Thoracic aorta (tissue), 2 donors: ENCODE measurements around the gene HAUS8. TPM values are rescaled to one million over a fixed set of nuclear protein-coding genes. Genes with fewer than 3 reads are reported as not detected.

Source experiments
- ATAC-seq: fragments of 150-250 bp; one replicate; pipeline ENCODE4 v1.8.0; 2017; ENCODE audit warnings: low read depth; ENCODE audit not compliant: insufficient number of reproducible peaks, low FRiP score
- DNase-seq: peaks from one replicate; pipeline ENCODE4 v3.0.0-alpha.2; 2020; ENCODE audit warnings: low spot score
- H3K27ac ChIP-seq, 2 donors: fragments of 200-600 bp; sonication (generic); 1 replicate in 1 of 2; 2 replicates in 1 of 2; pipeline ENCODE4 v1.5.1; 2016; ENCODE audit warnings: mild to moderate bottlenecking in 2 of 2, moderate library complexity in 2 of 2
- H3K27me3 ChIP-seq: fragments of 200-600 bp; sonication (generic); replicated peaks from 2 replicates; pipeline ENCODE4 v1.6.0; 2016; ENCODE audit warnings: mild to moderate bottlenecking; ENCODE audit not compliant: insufficient read depth
- H3K36me3 ChIP-seq: fragments of 200-600 bp; sonication (generic); one replicate; pipeline ENCODE4 v1.5.1; 2016
- H3K4me1 ChIP-seq, 2 donors: fragments of 200-600 bp; sonication (generic); 1 replicate in 1 of 2; 2 replicates in 1 of 2; pipeline versions ENCODE4 v1.5.1 to v1.6.0; 2016; ENCODE audit warnings: low read depth in 2 of 2, mild to moderate bottlenecking in 1 of 2; ENCODE audit not compliant: control insufficient read depth in 1 of 2
- H3K4me3 ChIP-seq: fragments of 200-600 bp; sonication (generic); 2 replicates; pipeline ENCODE4 v1.5.1; 2016; ENCODE audit warnings: mild to moderate bottlenecking
- H3K9me3 ChIP-seq: fragments of 200-600 bp; sonication (generic); 2 replicates; pipeline ENCODE4 v1.5.1; 2016
- total RNA-seq, 2 donors: library from RNA; depleted of rRNA; stranded (reverse); fragments of >200 nt; gene quantifications; one replicate each; pipeline versions ENCODE4 v1.1.0 to v1.2.3, GENCODE V29; 2016
- TF ChIP-seq, protein P1 (sequence below): fragments of 200-600 bp; sonication (generic); IDR thresholded peaks from one replicate; pipeline ENCODE4 v1.5.1; 2019; ENCODE audit warnings: antibody characterized with exemption

HAUS8 gene
- total RNA-seq, 2 donors from 2014 or later: 2.2 to 11.3 TPM

DNA sequence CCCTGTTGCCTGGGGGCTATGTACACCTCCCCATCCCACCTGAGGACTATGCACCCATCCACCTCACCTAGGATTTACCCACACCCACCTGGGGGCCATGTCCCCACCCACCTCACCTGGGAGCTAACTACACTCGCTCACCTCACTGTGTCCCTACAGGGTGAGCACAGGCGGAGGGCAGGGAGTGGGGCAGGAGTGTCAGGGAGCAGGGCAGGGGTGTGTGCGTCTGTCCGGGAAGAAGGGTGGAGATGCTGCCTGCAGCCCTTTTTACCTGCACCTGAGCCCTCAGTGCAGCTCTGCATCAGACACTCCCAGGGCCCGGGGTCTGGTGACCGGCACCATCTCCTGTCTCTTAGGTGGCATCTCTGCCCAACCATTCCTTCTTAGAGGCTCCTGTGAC, 38.1 kb downstream of the HAUS8 start:
- ATAC-seq (no peak), DNase-seq (no peak)
- Histone ChIP-seq H3K27me3 (no peaks in the 10 kb centered on the region), H3K27ac (no peak overlapping the region), H3K9me3 (no peaks in the 10 kb centered on the region), H3K4me3 (no peak overlapping the region), H3K4me1 (no peaks in the 10 kb centered on the region), H3K36me3 (no peaks in the 10 kb centered on the region)
- TF ChIP-seq, protein P1, sequence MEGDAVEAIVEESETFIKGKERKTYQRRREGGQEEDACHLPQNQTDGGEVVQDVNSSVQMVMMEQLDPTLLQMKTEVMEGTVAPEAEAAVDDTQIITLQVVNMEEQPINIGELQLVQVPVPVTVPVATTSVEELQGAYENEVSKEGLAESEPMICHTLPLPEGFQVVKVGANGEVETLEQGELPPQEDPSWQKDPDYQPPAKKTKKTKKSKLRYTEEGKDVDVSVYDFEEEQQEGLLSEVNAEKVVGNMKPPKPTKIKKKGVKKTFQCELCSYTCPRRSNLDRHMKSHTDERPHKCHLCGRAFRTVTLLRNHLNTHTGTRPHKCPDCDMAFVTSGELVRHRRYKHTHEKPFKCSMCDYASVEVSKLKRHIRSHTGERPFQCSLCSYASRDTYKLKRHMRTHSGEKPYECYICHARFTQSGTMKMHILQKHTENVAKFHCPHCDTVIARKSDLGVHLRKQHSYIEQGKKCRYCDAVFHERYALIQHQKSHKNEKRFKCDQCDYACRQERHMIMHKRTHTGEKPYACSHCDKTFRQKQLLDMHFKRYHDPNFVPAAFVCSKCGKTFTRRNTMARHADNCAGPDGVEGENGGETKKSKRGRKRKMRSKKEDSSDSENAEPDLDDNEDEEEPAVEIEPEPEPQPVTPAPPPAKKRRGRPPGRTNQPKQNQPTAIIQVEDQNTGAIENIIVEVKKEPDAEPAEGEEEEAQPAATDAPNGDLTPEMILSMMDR: no peak

- no peaks in the 10 kb centered on the region for H3K27me3 ChIP-seq
- ATAC-seq: no peak
Measured at GRCh38 chr19:17036640-17037039, 38.6 kb downstream of the HAUS8 start.

GRCh38 chr19:17035842-17036424, 39.3 kb downstream of the HAUS8 start:
- Histone ChIP-seq H3K9me3 (no peaks in the 10 kb centered on the region), H3K27ac (no peak overlapping the region), H3K27me3 (no peaks in the 10 kb centered on the region), H3K4me3 (no peak overlapping the region), H3K36me3 (no peaks in the 10 kb centered on the region), H3K4me1 (no peaks in the 10 kb centered on the region)
- DNase-seq (no peak), ATAC-seq (no peak)
- TF ChIP-seq, protein P1: no peak

More at GRCh38 chr19:17036640-17037039, 38.6 kb downstream of the HAUS8 start:
- no peaks in the 10 kb centered on the region for H3K4me1 ChIP-seq
- no peak for DNase-seq
- no peak overlapping the region for H3K27ac ChIP-seq
- TF ChIP-seq, protein P1: no peak
- H3K9me3 ChIP-seq: no peaks in the 10 kb centered on the region
- no peaks in the 10 kb centered on the region for H3K36me3 ChIP-seq
- no peak overlapping the region for H3K4me3 ChIP-seq

DNA sequence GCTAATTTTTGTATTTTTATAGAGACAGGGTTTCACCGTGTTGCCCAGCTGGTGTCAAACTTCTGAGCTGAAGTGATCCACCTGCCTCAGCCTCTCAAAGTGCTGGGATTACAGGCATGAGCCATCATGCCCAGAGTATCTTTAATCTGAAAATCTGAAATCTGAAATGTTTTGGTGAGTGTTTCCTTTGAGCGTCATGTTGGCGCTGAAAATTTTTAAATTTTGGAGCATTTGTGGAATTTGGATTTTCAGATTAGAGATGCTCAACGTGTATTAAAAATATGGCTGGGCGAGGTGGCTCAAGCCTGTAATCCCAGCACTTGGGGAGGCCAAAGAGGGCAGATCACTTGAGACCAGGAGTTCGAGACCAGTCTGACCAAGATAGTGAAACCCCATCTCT, 43.5 kb downstream of the HAUS8 start:
- no peak for DNase-seq
- peaks cover 5% of the 10 kb centered on the region for H3K27me3 ChIP-seq
- H3K36me3 ChIP-seq: no peaks in the 10 kb centered on the region
- TF ChIP-seq, protein P1: no peak
- peaks cover 0 to 4% of the 10 kb centered on the region in 2 donors for H3K4me1 ChIP-seq
- H3K4me3 ChIP-seq: no peak overlapping the region
- no peak overlapping the region for H3K27ac ChIP-seq
- H3K9me3 ChIP-seq: no peaks in the 10 kb centered on the region
- ATAC-seq: no peak

- H3K27me3 ChIP-seq: peaks cover 5% of the 10 kb centered on the region
- no peak for DNase-seq
- no peak overlapping the region for H3K4me3 ChIP-seq
- H3K4me1 ChIP-seq: peaks cover 3 to 4% of the 10 kb centered on the region in 2 donors
- peaks cover 10% of the 10 kb centered on the region for H3K9me3 ChIP-seq
- H3K27ac ChIP-seq: no peak overlapping the region
- no peak for ATAC-seq
- H3K36me3 ChIP-seq: no peaks in the 10 kb centered on the region
- TF ChIP-seq, protein P1: no peak
Measured at GRCh38 chr19:17027535-17027975, 47.7 kb downstream of the HAUS8 start.
